Hepatocyte (in vitro differentiated cells): ENCODE results near the gene OR51E1. TPM values are rescaled to one million over a fixed set of nuclear protein-coding genes. Genes with fewer than 3 reads are reported as not detected.
A peak's percentile ranks its signal among the peaks of the same experiment; 100 is the strongest.

ENCODE experiments used
- DNase-seq: peaks from one replicate; pipeline ENCODE4 v3.0.0-alpha.2; 2016; ENCODE audit warnings: low spot score
- H2AFZ ChIP-seq: fragments of 200-600 bp; sonication (generic); 2 replicates; pipeline ENCODE4 v1.6.0; 2016; ENCODE audit warnings: antibody characterized with exemption, mild to moderate bottlenecking
- H3K27ac ChIP-seq: fragments of 200-600 bp; sonication (generic); 2 replicates; pipeline ENCODE4 v1.5.1; 2016; ENCODE audit warnings: mild to moderate bottlenecking
- H3K27me3 ChIP-seq: fragments of 200-600 bp; sonication (generic); 2 replicates; pipeline ENCODE4 v1.6.1; 2016
- H3K36me3 ChIP-seq: fragments of 200-600 bp; sonication (generic); replicated peaks from 2 replicates; pipeline ENCODE4 v1.5.1; 2016; ENCODE audit warnings: low read depth; ENCODE audit not compliant: insufficient read depth
- H3K4me1 ChIP-seq: fragments of 200-600 bp; sonication (generic); 2 replicates; pipeline ENCODE4 v1.5.1; 2016; ENCODE audit warnings: mild to moderate bottlenecking, moderate library complexity; ENCODE audit not compliant: insufficient read depth
- H3K4me2 ChIP-seq: fragments of 200-600 bp; sonication (generic); 2 replicates; pipeline ENCODE4 v1.6.0; 2016
- H3K4me3 ChIP-seq: fragments of 200-600 bp; sonication (generic); 2 replicates; pipeline ENCODE4 v1.5.1; 2016; ENCODE audit warnings: mild to moderate bottlenecking
- H3K79me2 ChIP-seq: fragments of 200-600 bp; sonication (generic); 2 replicates; pipeline ENCODE4 v1.6.0; 2017; ENCODE audit warnings: mild to moderate bottlenecking
- H3K9me2 ChIP-seq: fragments of 200-600 bp; sonication (generic); replicated peaks from 2 replicates; pipeline ENCODE4 v1.6.0; 2017; ENCODE audit warnings: mild to moderate bottlenecking; ENCODE audit not compliant: insufficient read depth
- H3K9me3 ChIP-seq: fragments of 200-600 bp; sonication (generic); 2 replicates; pipeline ENCODE4 v1.5.1; 2016; ENCODE audit warnings: low read depth, mild to moderate bottlenecking
- H4K20me1 ChIP-seq: fragments of 200-600 bp; sonication (generic); 2 replicates; pipeline ENCODE4 v1.6.0; 2016; ENCODE audit warnings: mild to moderate bottlenecking; ENCODE audit not compliant: insufficient read depth, poor library complexity, severe bottlenecking
- CTCF ChIP-seq: fragments of 200-600 bp; sonication (generic); IDR thresholded peaks from 2 replicates; pipeline ENCODE4 v1.5.1; 2016; ENCODE audit warnings: antibody characterized with exemption, mild to moderate bottlenecking; ENCODE audit not compliant: poor library complexity
- EZH2 ChIP-seq: fragments of 200-600 bp; sonication (generic); IDR thresholded peaks from 2 replicates; pipeline ENCODE4 v1.6.1; 2016; ENCODE audit warnings: antibody characterized with exemption, mild to moderate bottlenecking, borderline replicate concordance
- EZH2phosphoT487 ChIP-seq: fragments of 200-600 bp; sonication (generic); IDR thresholded peaks from one replicate; pipeline ENCODE4 v1.6.1; 2018; ENCODE audit warnings: antibody characterized with exemption, mild to moderate bottlenecking, low read depth, moderate library complexity; ENCODE audit not compliant: unreplicated experiment, severe bottlenecking
- WGBS: methylation state at CpG from one replicate; pipeline ENCODE4 v1.1.6; 2016; ENCODE audit warnings: low lambda C conversion rate; ENCODE audit errors: missing lambda C conversion rate; 5-methylcytosine and 5-hydroxymethylcytosine counted together
- polyA plus RNA-seq: library from polyadenylated mRNA; unstranded; fragments of >200 nt; fragmentation: Nextera tagmentation; extraction: Ambion mirVana; gene quantifications from 2 replicates; pipeline ENCODE4 v1.2.1, GENCODE V29; 2016
- total RNA-seq: library from RNA; depleted of rRNA; stranded (reverse); fragments of >200 nt; gene quantifications from 2 replicates; pipeline ENCODE4 v1.2.3, GENCODE V29; 2014

Gene OR51E1
- total and polyA plus RNA-seq, 2 experiments from 2014 or later = 0.92 to 1.3 TPM

DNA sequence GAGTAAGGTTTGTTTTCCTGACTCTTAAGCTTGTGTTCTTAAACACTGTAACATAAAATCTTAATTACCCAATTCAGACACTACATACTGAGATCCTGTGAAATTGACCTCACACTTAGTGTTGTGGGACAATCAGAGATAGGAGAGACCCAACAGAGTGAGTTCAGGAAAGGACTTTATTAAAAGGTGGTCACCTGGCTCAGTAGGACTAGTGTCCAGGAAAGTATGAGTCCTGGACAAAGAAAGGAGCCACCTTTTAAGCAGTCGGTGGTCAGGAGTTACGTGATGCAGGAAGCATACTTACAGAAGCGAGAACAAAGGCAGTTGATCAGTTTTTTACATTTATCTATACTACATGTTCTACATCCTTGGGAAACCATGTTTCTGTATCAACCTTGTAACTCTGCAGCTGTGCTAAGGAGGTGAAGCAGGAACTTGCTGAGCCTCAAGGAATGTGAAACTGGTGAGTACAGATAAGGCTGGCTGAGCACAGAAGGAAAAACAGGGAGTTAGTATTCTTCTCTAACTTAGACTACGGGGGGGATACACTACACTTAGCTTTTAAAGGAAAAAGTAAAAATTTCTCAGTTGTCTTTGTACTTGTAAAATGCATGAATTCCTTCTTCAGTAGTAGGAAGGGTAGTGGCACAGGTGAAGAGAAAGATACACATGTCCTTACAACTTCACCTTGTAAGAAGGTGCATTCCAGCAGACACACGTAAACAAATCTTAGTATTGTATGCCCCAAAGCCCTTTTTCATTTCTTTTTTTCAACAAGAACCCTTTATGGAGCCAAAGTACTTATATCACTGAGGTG is 15.1 kb downstream of the OR51E1 start:
- H3K36me3 ChIP-seq = no peaks in the 10 kb centered on the region
- peak overlapping the region; percentile 50 for H2AFZ ChIP-seq
- TF ChIP-seq EZH2 (no peak), EZH2phosphoT487 (no peak), CTCF (no peak)
- no peak overlapping the region for H3K4me3 ChIP-seq
- H4K20me1 ChIP-seq = no peaks in the 10 kb centered on the region
- WGBS = 58% methylated on average over 5 of the region's 5 CpGs
- H3K27me3 ChIP-seq = no peaks in the 10 kb centered on the region
- H3K79me2 ChIP-seq = no peaks in the 10 kb centered on the region
- H3K27ac ChIP-seq = peak overlapping the region; percentile 56
- peaks cover 7% of the 10 kb centered on the region for H3K4me1 ChIP-seq
- peak overlapping the region; percentile 66 for H3K4me2 ChIP-seq
- H3K9me3 ChIP-seq = no peaks in the 10 kb centered on the region
- H3K9me2 ChIP-seq = no peaks in the 10 kb centered on the region
- DNase-seq = no peak

DNA sequence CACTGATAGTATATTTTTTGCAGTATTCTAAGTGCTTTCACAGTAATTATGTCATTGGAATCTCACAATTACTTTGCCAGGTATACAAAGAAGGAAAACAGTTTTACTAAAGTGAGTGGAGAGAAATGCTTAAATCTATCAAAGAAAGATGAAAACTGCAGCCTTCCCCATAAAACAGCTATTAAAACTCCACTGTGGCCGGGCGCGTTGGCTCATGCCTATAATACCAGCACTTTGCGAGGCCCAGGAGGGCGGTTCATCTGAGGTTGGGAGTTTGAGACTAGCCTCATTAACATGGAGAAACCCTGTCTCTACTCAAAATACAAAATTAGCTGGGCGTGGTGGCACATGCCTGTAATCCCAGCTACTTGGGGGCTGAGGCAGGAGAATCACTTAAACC is 19.1 kb downstream of the OR51E1 start:
- 80% methylated on average over 6 of the region's 6 CpGs for WGBS

DNA sequence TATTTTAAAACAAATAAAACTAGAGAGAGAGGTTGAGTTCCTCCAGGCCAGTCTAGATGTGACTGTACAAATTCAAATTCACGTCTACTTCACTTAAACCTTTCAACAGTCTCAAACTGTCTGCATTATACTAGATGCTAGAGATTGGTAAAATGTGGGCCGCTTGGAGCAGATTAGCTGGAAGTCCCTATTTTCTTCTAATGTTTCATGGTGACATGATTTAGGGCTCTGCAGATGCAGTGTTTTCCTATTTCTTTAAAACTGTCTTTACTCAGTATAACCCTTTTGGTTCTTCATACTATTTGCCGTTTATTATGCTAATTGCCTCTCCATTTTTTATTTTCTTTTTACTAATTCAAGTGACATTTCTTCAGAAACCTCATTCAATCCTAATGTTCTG is 20.4 kb downstream of the OR51E1 start:
- TF ChIP-seq EZH2 (no peak), CTCF (no peak), EZH2phosphoT487 (no peak)
- Histone ChIP-seq H3K4me2 (no peak overlapping the region), H3K79me2 (no peaks in the 10 kb centered on the region), H3K9me3 (no peaks in the 10 kb centered on the region), H3K4me1 (peaks cover 5% of the 10 kb centered on the region), H3K36me3 (no peaks in the 10 kb centered on the region), H3K9me2 (no peaks in the 10 kb centered on the region), H2AFZ (no peak overlapping the region), H3K4me3 (no peak overlapping the region), H4K20me1 (no peaks in the 10 kb centered on the region), H3K27me3 (no peaks in the 10 kb centered on the region), H3K27ac (no peak overlapping the region)
- DNase-seq = no peak
- 86% methylated on average over 3 of the region's 3 CpGs for WGBS

More for the DNA sequence above, 19.1 kb downstream of the OR51E1 start:
- Histone ChIP-seq H3K4me2 (no peak overlapping the region), H3K9me3 (no peaks in the 10 kb centered on the region), H3K36me3 (no peaks in the 10 kb centered on the region), H3K4me1 (peaks cover 7% of the 10 kb centered on the region), H3K79me2 (no peaks in the 10 kb centered on the region), H4K20me1 (no peaks in the 10 kb centered on the region), H2AFZ (no peak overlapping the region), H3K27ac (no peak overlapping the region), H3K4me3 (no peak overlapping the region), H3K27me3 (no peaks in the 10 kb centered on the region), H3K9me2 (no peaks in the 10 kb centered on the region)
- DNase-seq = no peak
- TF ChIP-seq EZH2phosphoT487 = no peak
- TF ChIP-seq EZH2 = no peak
- no peak for TF ChIP-seq CTCF
